Smooth muscle cell (in vitro differentiated cells): Measurements from ENCODE around the gene ZSCAN18. TPM values are rescaled to one million over a fixed set of nuclear protein-coding genes. Genes with fewer than 3 reads are reported as not detected.

Source experiments
- DNase-seq: peaks from one replicate; lab custom pipeline; 2025; ENCODE audit not compliant: unreplicated experiment; lab: John Stamatoyannopoulos, UW
- H2AFZ ChIP-seq: fragments of 200-600 bp; sonication (generic); 2 replicates; pipeline ENCODE4 v1.6.0; 2016; ENCODE audit warnings: antibody characterized with exemption, low read depth, mild to moderate bottlenecking
- H3F3A ChIP-seq: fragments of 200-600 bp; sonication (generic); 2 replicates; pipeline ENCODE4 v1.6.0; 2017; ENCODE audit warnings: antibody characterized with exemption, low read depth
- H3K27ac ChIP-seq: fragments of 200-600 bp; sonication (generic); 2 replicates; pipeline ENCODE4 v1.5.1; 2016; ENCODE audit warnings: low read depth, mild to moderate bottlenecking
- H3K27me3 ChIP-seq: fragments of 200-600 bp; sonication (generic); 2 replicates; pipeline ENCODE4 v1.6.1; 2016; ENCODE audit warnings: low read depth, mild to moderate bottlenecking
- H3K36me3 ChIP-seq: fragments of 200-600 bp; sonication (generic); 2 replicates; pipeline ENCODE4 v1.5.1; 2016; ENCODE audit warnings: low read depth
- H3K4me1 ChIP-seq: fragments of 200-600 bp; sonication (generic); 2 replicates; pipeline ENCODE4 v1.5.1; 2016; ENCODE audit warnings: low read depth
- H3K4me2 ChIP-seq: fragments of 200-600 bp; sonication (generic); 2 replicates; pipeline ENCODE4 v1.6.0; 2016; ENCODE audit warnings: mild to moderate bottlenecking
- H3K4me3 ChIP-seq: fragments of 200-600 bp; sonication (generic); 2 replicates; pipeline ENCODE4 v1.5.1; 2016; ENCODE audit warnings: mild to moderate bottlenecking
- H3K79me2 ChIP-seq: fragments of 200-600 bp; sonication (generic); 2 replicates; pipeline ENCODE4 v1.6.0; 2016; ENCODE audit warnings: low read depth, mild to moderate bottlenecking
- H3K9ac ChIP-seq: fragments of 200-600 bp; sonication (generic); 2 replicates; pipeline ENCODE4 v1.6.0; 2016; ENCODE audit warnings: low read depth
- H3K9me3 ChIP-seq: fragments of 200-600 bp; sonication (generic); replicated peaks from 2 replicates; pipeline ENCODE4 v1.5.1; 2016; ENCODE audit warnings: low read depth
- H4K20me1 ChIP-seq: fragments of 200-600 bp; sonication (generic); 2 replicates; pipeline ENCODE4 v1.6.0; 2016; ENCODE audit warnings: low read depth
- CTCF ChIP-seq: fragments of 200-600 bp; sonication (generic); IDR thresholded peaks from 2 replicates; pipeline ENCODE4 v1.5.1; 2017; ENCODE audit warnings: borderline replicate concordance, mild to moderate bottlenecking, antibody characterized with exemption; ENCODE audit not compliant: insufficient read depth, poor library complexity, severe bottlenecking
- WGBS: methylation state at CpG from one replicate; pipeline ENCODE4 v1.1.7; 2016; ENCODE audit warnings: low lambda C conversion rate; 5-methylcytosine and 5-hydroxymethylcytosine counted together
- polyA plus RNA-seq: library from polyadenylated mRNA; unstranded; fragments of >200 nt; fragmentation: Nextera tagmentation; extraction: Ambion mirVana; gene quantifications from 2 replicates; pipeline ENCODE4 v1.2.1, GENCODE V29; 2016
- total RNA-seq: library from RNA; depleted of rRNA; stranded (reverse); fragments of >200 nt; gene quantifications from 2 replicates; pipeline ENCODE4 v1.2.3, GENCODE V29; 2014

The ZSCAN18 gene
- total and polyA plus RNA-seq, 2 experiments from 2014 or later, result 32.9 to 54.6 TPM

- Histone ChIP-seq H3F3A (no peaks in the 10 kb centered on the region), H3K27me3 (no peaks in the 10 kb centered on the region), H3K79me2 (peaks cover 21% of the 10 kb centered on the region), H3K9ac (no peak overlapping the region), H3K9me3 (no peaks in the 10 kb centered on the region), H3K4me2 (no peak overlapping the region), H3K4me1 (no peaks in the 10 kb centered on the region), H3K4me3 (no peak overlapping the region), H4K20me1 (no peaks in the 10 kb centered on the region), H3K36me3 (no peaks in the 10 kb centered on the region), H2AFZ (no peak overlapping the region), H3K27ac (no peak overlapping the region)
- 98% methylated on average over 10 of the region's 10 CpGs for WGBS
- no peak for TF ChIP-seq CTCF
- no peak for DNase-seq
These were observed 2.7 kb downstream of the ZSCAN18 start for GRCh38 chr19:58095328-58095727.

- Histone ChIP-seq H3K9ac (no peak overlapping the region), H3K27ac (no peak overlapping the region), H4K20me1 (no peaks in the 10 kb centered on the region), H3K9me3 (no peaks in the 10 kb centered on the region), H3F3A (no peaks in the 10 kb centered on the region), H2AFZ (no peak overlapping the region), H3K36me3 (no peaks in the 10 kb centered on the region), H3K27me3 (no peaks in the 10 kb centered on the region), H3K4me1 (no peaks in the 10 kb centered on the region), H3K4me2 (no peak overlapping the region), H3K4me3 (no peak overlapping the region), H3K79me2 (peaks cover 21% of the 10 kb centered on the region)
- TF ChIP-seq CTCF, result no peak
- WGBS, result 95% methylated on average over 7 of the region's 7 CpGs
- no peak for DNase-seq
These were observed 5.0 kb downstream of the ZSCAN18 start for GRCh38 chr19:58093071-58093470.

- no peak overlapping the region for H3K4me2 ChIP-seq
- H3K27ac ChIP-seq, result no peak overlapping the region
- WGBS, result 93% methylated on average over 11 of the region's 11 CpGs
- no peaks in the 10 kb centered on the region for H3K27me3 ChIP-seq
- H3F3A ChIP-seq, result no peaks in the 10 kb centered on the region
- H3K9me3 ChIP-seq, result no peaks in the 10 kb centered on the region
- no peak for DNase-seq
- H4K20me1 ChIP-seq, result no peaks in the 10 kb centered on the region
- H3K4me3 ChIP-seq, result no peak overlapping the region
- no peak overlapping the region for H2AFZ ChIP-seq
- no peaks in the 10 kb centered on the region for H3K4me1 ChIP-seq
- no peak for TF ChIP-seq CTCF
- no peak overlapping the region for H3K9ac ChIP-seq
- H3K79me2 ChIP-seq, result peaks cover 10% of the 10 kb centered on the region
- no peaks in the 10 kb centered on the region for H3K36me3 ChIP-seq
These were observed 6.6 kb downstream of the ZSCAN18 start for GRCh38 chr19:58091251-58091995.

GRCh38 chr19:58089846-58090245 is 8.2 kb downstream of the ZSCAN18 start:
- Histone ChIP-seq H3K27me3 (no peaks in the 10 kb centered on the region), H3K9ac (no peak overlapping the region), H3K27ac (no peak overlapping the region), H3K4me2 (no peak overlapping the region), H3K9me3 (no peaks in the 10 kb centered on the region), H3F3A (no peaks in the 10 kb centered on the region), H4K20me1 (no peaks in the 10 kb centered on the region), H3K79me2 (peaks cover 5% of the 10 kb centered on the region), H3K4me1 (no peaks in the 10 kb centered on the region), H3K4me3 (no peak overlapping the region), H2AFZ (no peak overlapping the region), H3K36me3 (no peaks in the 10 kb centered on the region)
- DNase-seq, result no peak
- WGBS, result 98% methylated on average over 16 of the region's 16 CpGs
- no peak for TF ChIP-seq CTCF
